ENCODE data around the gene TMEM266.

TMEM266 gene

GRCh38 chr15:76127880-76128279 lies 68.1 kb downstream of the TMEM266 start:
- no peak overlapping the region for H3K27ac ChIP-seq (ENCODE audit: low read depth, low read length)
- H3K27me3 ChIP-seq (ENCODE audit: insufficient read depth, low read length) = peaks cover 59% of the 10 kb centered on the region
- H2AFZ ChIP-seq (ENCODE audit: low read length, unreplicated experiment) = no peak overlapping the region
- no peaks in the 10 kb centered on the region for H3K4me1 ChIP-seq (ENCODE audit: control insufficient read depth, insufficient read depth, low read length, unreplicated experiment)
- H3K4me3 ChIP-seq (ENCODE audit: low read depth, low read length) = no peak overlapping the region
- no peaks in the 10 kb centered on the region for H3K79me2 ChIP-seq (ENCODE audit: control insufficient read depth, insufficient read depth, low read length, unreplicated experiment)
- no peaks in the 10 kb centered on the region for H3K36me3 ChIP-seq (ENCODE audit: insufficient read depth, low read length)

- no peak overlapping the region for H2AFZ ChIP-seq (ENCODE audit: low read length, unreplicated experiment)
- H3K27me3 ChIP-seq (ENCODE audit: insufficient read depth, low read length) = peaks cover 58% of the 10 kb centered on the region
- no peak overlapping the region for H3K4me3 ChIP-seq (ENCODE audit: low read depth, low read length)
- H3K4me1 ChIP-seq (ENCODE audit: control insufficient read depth, insufficient read depth, low read length, unreplicated experiment) = peaks cover under 1% of the 10 kb centered on the region
- H3K79me2 ChIP-seq (ENCODE audit: control insufficient read depth, insufficient read depth, low read length, unreplicated experiment) = no peaks in the 10 kb centered on the region
- H3K27ac ChIP-seq (ENCODE audit: low read depth, low read length) = no peak overlapping the region
- no peaks in the 10 kb centered on the region for H3K36me3 ChIP-seq (ENCODE audit: insufficient read depth, low read length)
Observed at GRCh38 chr15:76134537-76134936, 74.8 kb downstream of the TMEM266 start.

DNA sequence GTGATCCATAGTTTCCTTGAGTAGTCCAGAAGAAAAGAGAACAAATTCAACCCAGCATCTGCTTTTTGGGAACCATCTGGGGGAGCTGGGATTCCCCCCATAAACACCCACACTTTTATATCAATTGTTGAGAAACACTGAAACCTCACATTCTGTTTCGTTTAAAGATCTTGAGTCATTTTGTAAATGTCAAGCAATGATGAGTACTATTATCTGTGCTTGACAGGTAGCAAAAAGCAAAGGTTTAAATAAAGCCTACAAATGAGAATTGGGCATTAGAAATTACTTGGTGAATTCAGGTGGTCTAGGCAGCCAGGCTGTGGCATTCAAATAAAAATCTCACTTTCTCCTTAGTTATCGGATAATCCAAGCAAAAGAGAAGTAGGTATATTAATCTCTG lies 75.7 kb downstream of the TMEM266 start:
- Histone ChIP-seq H3K4me3 (ENCODE audit: low read depth, low read length) (no peak overlapping the region), H3K27me3 (ENCODE audit: insufficient read depth, low read length) (peaks cover 54% of the 10 kb centered on the region), H3K79me2 (ENCODE audit: control insufficient read depth, insufficient read depth, low read length, unreplicated experiment) (no peaks in the 10 kb centered on the region), H3K27ac (ENCODE audit: low read depth, low read length) (no peak overlapping the region), H3K4me1 (ENCODE audit: control insufficient read depth, insufficient read depth, low read length, unreplicated experiment) (peaks cover 9% of the 10 kb centered on the region), H3K36me3 (ENCODE audit: insufficient read depth, low read length) (no peaks in the 10 kb centered on the region), H2AFZ (ENCODE audit: low read length, unreplicated experiment) (no peak overlapping the region)

DNA sequence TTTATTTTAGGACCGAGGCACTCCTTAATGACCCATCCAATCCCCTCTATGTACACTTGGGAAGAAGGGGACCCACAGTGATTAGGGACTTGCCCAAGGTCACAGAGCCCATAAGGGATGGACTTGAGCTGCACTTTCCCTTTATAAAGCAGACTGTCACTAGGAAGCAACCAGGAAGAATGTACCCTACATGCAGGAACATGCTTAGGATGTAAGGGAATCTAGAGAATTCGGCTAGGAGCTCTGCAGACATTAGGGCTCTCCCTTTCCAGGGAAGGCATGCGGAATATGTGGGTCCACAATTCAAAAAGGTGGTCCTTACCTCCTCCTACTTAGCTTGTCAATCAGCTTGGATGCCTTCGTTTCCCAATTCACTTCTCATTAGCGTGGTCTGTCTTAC lies 78.7 kb downstream of the TMEM266 start:
- Histone ChIP-seq H3K4me3 (ENCODE audit: low read depth, low read length) (no peak overlapping the region), H3K79me2 (ENCODE audit: control insufficient read depth, insufficient read depth, low read length, unreplicated experiment) (no peaks in the 10 kb centered on the region), H3K27ac (ENCODE audit: low read depth, low read length) (no peak overlapping the region), H2AFZ (ENCODE audit: low read length, unreplicated experiment) (no peak overlapping the region), H3K27me3 (ENCODE audit: insufficient read depth, low read length) (peaks cover 41% of the 10 kb centered on the region), H3K36me3 (ENCODE audit: insufficient read depth, low read length) (no peaks in the 10 kb centered on the region), H3K4me1 (ENCODE audit: control insufficient read depth, insufficient read depth, low read length, unreplicated experiment) (peaks cover 9% of the 10 kb centered on the region)

- Histone ChIP-seq H3K4me1 (ENCODE audit: control insufficient read depth, insufficient read depth, low read length, unreplicated experiment) (peaks cover 9% of the 10 kb centered on the region), H3K79me2 (ENCODE audit: control insufficient read depth, insufficient read depth, low read length, unreplicated experiment) (no peaks in the 10 kb centered on the region), H3K36me3 (ENCODE audit: insufficient read depth, low read length) (no peaks in the 10 kb centered on the region), H3K27ac (ENCODE audit: low read depth, low read length) (no peak overlapping the region), H2AFZ (ENCODE audit: low read length, unreplicated experiment) (peak overlapping the region; percentile 94), H3K4me3 (ENCODE audit: low read depth, low read length) (peak overlapping the region; percentile 50), H3K27me3 (ENCODE audit: insufficient read depth, low read length) (peaks cover 40% of the 10 kb centered on the region)
Observed at GRCh38 chr15:76139368-76140073, 79.7 kb downstream of the TMEM266 start.

GRCh38 chr15:76140074-76140464 lies 80.3 kb downstream of the TMEM266 start:
- H3K27ac ChIP-seq (ENCODE audit: low read depth, low read length) = no peak overlapping the region
- H3K36me3 ChIP-seq (ENCODE audit: insufficient read depth, low read length) = no peaks in the 10 kb centered on the region
- H3K4me3 ChIP-seq (ENCODE audit: low read depth, low read length) = peak overlapping the region; percentile 50
- H3K79me2 ChIP-seq (ENCODE audit: control insufficient read depth, insufficient read depth, low read length, unreplicated experiment) = no peaks in the 10 kb centered on the region
- peaks cover 40% of the 10 kb centered on the region for H3K27me3 ChIP-seq (ENCODE audit: insufficient read depth, low read length)
- peaks cover 9% of the 10 kb centered on the region for H3K4me1 ChIP-seq (ENCODE audit: control insufficient read depth, insufficient read depth, low read length, unreplicated experiment)
- peak overlapping the region; percentile 94 for H2AFZ ChIP-seq (ENCODE audit: low read length, unreplicated experiment)

GRCh38 chr15:76146812-76147211 lies 87.0 kb downstream of the TMEM266 start:
- no peak overlapping the region for H3K27ac ChIP-seq (ENCODE audit: low read depth, low read length)
- H3K27me3 ChIP-seq (ENCODE audit: insufficient read depth, low read length) = peaks cover 37% of the 10 kb centered on the region
- H3K4me3 ChIP-seq (ENCODE audit: low read depth, low read length) = no peak overlapping the region
- H3K79me2 ChIP-seq (ENCODE audit: control insufficient read depth, insufficient read depth, low read length, unreplicated experiment) = no peaks in the 10 kb centered on the region
- no peaks in the 10 kb centered on the region for H3K36me3 ChIP-seq (ENCODE audit: insufficient read depth, low read length)
- H2AFZ ChIP-seq (ENCODE audit: low read length, unreplicated experiment) = no peak overlapping the region
- H3K4me1 ChIP-seq (ENCODE audit: control insufficient read depth, insufficient read depth, low read length, unreplicated experiment) = peaks cover 14% of the 10 kb centered on the region

GRCh38 chr15:76147906-76148570 lies 88.3 kb downstream of the TMEM266 start:
- Histone ChIP-seq H3K27me3 (ENCODE audit: insufficient read depth, low read length) (peaks cover 37% of the 10 kb centered on the region), H3K79me2 (ENCODE audit: control insufficient read depth, insufficient read depth, low read length, unreplicated experiment) (no peaks in the 10 kb centered on the region), H3K27ac (ENCODE audit: low read depth, low read length) (no peak overlapping the region), H3K4me3 (ENCODE audit: low read depth, low read length) (peak overlapping the region; percentile 21; the same call in 1 of the 2 replicates), H3K4me1 (ENCODE audit: control insufficient read depth, insufficient read depth, low read length, unreplicated experiment) (peaks cover 14% of the 10 kb centered on the region), H2AFZ (ENCODE audit: low read length, unreplicated experiment) (no peak overlapping the region), H3K36me3 (ENCODE audit: insufficient read depth, low read length) (no peaks in the 10 kb centered on the region)

DNA sequence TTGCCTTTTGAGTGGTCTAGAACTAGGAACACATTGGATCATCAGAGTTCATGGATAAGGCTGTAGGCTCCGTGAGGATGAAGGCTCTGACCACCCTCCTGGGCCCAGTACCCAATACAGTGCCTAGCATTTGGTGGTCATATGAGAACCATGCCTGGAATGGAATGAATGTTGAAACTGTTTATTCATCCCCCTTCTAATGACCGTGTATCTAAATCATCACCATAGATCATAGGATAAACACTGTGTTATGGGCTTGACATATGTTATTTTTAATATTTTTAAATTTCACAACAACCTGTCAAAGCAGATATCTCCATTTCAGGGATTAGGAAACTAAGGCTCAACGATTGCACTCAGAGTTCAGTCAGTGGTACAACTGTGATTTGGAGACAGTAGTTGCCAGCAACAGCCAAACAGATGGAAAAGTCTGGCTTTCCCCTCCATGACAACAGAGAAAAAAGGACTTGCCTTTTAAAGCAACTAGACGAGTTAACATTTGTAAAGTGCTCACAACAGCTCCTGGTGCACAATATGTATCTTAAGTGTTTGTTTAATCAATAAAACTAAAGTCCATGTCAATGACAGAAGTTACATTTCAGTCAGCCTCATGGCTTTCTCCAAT lies 89.6 kb downstream of the TMEM266 start:
- H3K27me3 ChIP-seq (ENCODE audit: insufficient read depth, low read length) = peaks cover 28% of the 10 kb centered on the region
- H3K27ac ChIP-seq (ENCODE audit: low read depth, low read length) = no peak overlapping the region
- H3K36me3 ChIP-seq (ENCODE audit: insufficient read depth, low read length) = no peaks in the 10 kb centered on the region
- H3K79me2 ChIP-seq (ENCODE audit: control insufficient read depth, insufficient read depth, low read length, unreplicated experiment) = no peaks in the 10 kb centered on the region
- H2AFZ ChIP-seq (ENCODE audit: low read length, unreplicated experiment) = no peak overlapping the region
- peaks cover 14% of the 10 kb centered on the region for H3K4me1 ChIP-seq (ENCODE audit: control insufficient read depth, insufficient read depth, low read length, unreplicated experiment)
- H3K4me3 ChIP-seq (ENCODE audit: low read depth, low read length) = no peak overlapping the region

GRCh38 chr15:76150513-76150912 lies 90.7 kb downstream of the TMEM266 start:
- Histone ChIP-seq H2AFZ (ENCODE audit: low read length, unreplicated experiment) (peak overlapping the region; percentile 21), H3K36me3 (ENCODE audit: insufficient read depth, low read length) (no peaks in the 10 kb centered on the region), H3K27me3 (ENCODE audit: insufficient read depth, low read length) (peaks cover 17% of the 10 kb centered on the region), H3K27ac (ENCODE audit: low read depth, low read length) (no peak overlapping the region), H3K4me1 (ENCODE audit: control insufficient read depth, insufficient read depth, low read length, unreplicated experiment) (peaks cover 14% of the 10 kb centered on the region), H3K79me2 (ENCODE audit: control insufficient read depth, insufficient read depth, low read length, unreplicated experiment) (no peaks in the 10 kb centered on the region), H3K4me3 (ENCODE audit: low read depth, low read length) (no peak overlapping the region)
